DMS153 treated with DMSO at 0.1 percent for 48 hours (cell line): ENCODE data around the gene PTPRH.

ENCODE experiments used
- DNase-seq: peaks from one replicate; lab custom pipeline; 2025; ENCODE audit not compliant: unreplicated experiment; lab: John Stamatoyannopoulos, UW

The PTPRH gene, protein sequence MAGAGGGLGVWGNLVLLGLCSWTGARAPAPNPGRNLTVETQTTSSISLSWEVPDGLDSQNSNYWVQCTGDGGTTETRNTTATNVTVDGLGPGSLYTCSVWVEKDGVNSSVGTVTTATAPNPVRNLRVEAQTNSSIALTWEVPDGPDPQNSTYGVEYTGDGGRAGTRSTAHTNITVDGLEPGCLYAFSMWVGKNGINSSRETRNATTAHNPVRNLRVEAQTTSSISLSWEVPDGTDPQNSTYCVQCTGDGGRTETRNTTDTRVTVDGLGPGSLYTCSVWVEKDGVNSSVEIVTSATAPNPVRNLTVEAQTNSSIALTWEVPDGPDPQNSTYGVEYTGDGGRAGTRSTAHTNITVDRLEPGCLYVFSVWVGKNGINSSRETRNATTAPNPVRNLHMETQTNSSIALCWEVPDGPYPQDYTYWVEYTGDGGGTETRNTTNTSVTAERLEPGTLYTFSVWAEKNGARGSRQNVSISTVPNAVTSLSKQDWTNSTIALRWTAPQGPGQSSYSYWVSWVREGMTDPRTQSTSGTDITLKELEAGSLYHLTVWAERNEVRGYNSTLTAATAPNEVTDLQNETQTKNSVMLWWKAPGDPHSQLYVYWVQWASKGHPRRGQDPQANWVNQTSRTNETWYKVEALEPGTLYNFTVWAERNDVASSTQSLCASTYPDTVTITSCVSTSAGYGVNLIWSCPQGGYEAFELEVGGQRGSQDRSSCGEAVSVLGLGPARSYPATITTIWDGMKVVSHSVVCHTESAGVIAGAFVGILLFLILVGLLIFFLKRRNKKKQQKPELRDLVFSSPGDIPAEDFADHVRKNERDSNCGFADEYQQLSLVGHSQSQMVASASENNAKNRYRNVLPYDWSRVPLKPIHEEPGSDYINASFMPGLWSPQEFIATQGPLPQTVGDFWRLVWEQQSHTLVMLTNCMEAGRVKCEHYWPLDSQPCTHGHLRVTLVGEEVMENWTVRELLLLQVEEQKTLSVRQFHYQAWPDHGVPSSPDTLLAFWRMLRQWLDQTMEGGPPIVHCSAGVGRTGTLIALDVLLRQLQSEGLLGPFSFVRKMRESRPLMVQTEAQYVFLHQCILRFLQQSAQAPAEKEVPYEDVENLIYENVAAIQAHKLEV

DNA sequence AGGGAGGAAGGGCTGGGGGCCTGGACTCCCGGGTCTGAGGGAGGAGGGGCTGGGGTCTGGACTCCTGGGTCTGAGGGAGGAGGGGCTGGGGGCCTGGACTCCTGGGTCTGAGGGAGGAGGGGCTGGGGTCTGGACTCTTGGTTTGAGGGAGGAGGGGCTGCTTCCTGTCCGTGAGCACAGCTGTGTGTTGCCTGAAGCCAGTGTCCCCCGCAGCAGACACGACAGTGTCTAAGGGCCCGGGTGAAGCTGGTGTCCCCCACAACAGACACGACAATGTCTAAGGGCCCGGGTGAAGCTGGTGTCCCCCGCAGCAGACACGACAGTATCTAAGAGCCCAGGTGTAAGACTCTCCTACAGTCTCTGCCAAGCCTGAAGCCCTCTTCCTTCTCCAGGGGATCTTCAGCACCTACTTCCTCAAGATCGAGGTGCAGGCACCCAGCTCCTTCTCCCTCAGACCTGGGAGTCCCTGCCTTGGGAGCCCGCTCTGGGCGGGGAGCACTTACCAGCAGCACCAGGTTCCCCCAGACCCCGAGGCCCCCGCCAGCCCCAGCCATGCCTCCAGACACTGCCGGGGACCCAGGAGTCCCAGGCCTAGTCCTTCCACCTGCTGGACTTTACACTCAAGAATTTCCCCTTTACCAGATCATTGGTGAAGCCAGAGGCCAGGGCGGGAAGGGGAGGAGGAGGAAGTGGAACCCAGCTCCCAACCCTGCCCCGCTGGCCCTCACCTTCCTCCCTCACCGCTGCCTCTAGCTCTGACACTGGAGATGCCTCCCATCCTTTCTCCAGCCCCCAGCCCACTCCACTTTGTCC, at the start of gene PTPRH:
TSS of gene PTPRH (minus strand) at position 622 of the 813 bp plus-strand sequence. CDS start at position 554, 68 bp downstream.
- DNase-seq = peak; percentile 26

DNA sequence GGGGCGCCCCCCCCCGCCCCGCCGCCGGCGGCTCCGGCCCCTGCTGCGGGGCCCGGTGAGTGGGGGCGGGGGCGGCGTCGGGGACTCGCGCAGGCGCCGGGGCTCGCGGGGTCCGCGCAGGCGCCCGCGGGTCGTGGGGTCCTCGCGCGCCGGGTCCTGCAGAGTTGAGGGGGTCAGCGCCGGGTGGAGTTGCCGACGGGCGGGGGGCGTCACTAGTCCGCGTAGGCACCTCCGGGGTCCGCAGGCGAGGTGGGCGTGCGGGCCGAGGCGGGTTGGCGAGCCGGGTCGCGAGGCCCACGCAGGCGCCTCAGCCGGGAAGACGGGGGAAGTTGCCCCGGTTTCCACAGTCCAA, 49.2 kb upstream of the PTPRH start:
- DNase-seq = no peak

DNA sequence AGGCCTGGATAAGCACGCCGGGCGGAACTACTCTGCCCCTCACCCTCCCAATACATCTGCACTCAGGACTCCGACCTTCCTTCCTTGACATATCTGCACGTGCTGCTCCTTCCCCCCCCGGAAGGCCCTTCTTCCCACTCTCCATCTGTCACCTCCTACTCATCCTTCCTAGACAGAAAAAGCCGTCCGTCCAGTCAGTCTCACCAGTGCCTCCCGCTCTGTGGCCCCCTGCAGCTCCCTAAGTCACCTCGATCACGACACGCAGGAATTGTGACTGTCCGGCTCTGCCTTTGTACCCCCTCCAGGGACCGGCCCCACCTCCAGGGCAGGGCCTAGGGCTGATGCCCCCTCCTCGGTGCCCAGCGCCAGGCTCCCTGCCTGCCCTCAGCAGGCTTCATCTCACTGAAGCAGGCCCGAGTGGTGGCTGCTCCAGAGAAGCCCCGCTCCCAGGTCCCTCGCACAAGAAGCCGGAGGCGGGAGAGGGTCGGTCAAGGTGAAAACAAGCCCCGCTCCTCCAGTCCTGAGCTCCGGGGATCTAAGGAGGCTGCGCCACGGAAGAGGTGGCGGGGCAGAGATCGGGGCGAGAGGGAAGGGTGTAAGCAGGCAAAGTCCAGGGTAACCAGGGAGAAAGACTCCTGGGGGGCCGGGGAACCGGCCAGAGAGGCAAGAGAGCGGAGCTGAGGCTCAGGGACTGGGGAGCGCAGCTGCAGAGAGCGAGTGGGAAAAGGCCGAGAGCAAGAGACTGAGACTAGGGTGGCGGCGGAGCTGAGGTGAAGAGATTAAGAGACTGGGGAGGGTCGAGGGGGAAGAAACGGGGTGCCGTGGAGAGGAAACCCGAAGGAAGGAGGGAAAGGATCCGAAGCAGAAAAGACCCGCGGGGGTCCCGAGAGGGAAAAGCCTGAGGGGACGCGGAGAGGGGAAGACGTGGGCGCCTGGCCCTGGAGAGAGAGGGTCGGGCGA, 48.4 kb upstream of the PTPRH start:
- DNase-seq = no peak

GRCh38 chr19:55256562-55257460, 47.5 kb upstream of the PTPRH start:
- DNase-seq = no peak

- no peak for DNase-seq
Measured at GRCh38 chr19:55255618-55256423, 46.5 kb upstream of the PTPRH start.

DNA sequence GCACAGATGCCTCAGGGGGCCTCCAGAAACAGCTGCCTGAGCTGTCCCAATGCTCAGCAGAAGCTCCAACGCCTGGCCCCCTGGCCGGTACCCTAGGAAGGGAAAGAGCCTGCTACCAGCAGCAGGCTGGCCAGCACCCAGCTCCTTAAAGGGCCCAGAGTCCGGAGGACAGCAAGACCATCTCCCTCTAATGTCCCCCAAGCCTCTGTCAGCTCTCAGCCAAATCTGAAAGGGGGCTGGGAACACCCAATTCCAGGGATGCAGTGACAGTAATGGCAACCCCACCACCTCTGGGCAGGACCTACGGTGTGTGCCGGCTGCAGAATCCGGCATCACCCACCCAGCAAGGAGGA, 45.3 kb upstream of the PTPRH start:
- DNase-seq = no peak

DNA sequence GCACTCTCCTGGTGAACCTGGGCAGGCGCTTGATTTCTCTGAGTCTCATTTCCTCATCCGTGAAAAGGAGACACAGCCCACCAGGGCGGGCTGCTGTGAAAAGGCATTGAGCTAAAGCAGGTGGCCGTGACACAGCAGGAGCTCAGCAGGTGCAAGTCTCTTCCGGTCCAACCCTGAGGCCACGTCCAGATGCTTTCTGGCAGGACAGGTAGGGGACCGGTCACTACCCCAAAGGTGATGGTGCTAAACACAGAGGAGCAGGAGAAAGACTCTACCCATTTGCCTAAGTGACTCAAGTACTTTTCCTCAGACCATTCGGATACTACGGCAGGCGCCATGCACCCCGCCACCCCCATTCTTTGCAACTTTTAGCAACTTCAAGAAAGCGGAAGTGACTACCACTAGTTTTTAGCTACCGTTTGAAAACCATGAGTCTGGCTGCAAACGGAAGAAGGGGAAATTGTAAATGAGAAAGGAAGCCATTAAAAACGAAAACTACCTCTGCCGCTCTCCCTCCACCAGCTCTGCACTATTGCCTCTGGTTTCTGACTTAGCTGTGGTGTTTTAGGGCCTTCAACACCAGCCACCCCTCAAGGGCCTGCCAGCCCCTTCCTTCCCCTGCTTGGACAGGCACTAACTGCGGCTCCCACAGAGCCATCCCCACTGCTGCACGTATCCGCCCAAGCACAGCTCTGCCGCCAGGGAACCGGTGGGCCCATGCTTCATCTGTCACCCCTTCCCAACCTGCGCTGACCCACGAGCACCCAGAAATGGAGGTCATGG, 44.7 kb upstream of the PTPRH start:
- peak; percentile 45 for DNase-seq

- DNase-seq = no peak
Measured at GRCh38 chr19:55252760-55253663, 43.7 kb upstream of the PTPRH start.

- DNase-seq = no peak
Measured at GRCh38 chr19:55251341-55252081, 42.2 kb upstream of the PTPRH start.

DNA sequence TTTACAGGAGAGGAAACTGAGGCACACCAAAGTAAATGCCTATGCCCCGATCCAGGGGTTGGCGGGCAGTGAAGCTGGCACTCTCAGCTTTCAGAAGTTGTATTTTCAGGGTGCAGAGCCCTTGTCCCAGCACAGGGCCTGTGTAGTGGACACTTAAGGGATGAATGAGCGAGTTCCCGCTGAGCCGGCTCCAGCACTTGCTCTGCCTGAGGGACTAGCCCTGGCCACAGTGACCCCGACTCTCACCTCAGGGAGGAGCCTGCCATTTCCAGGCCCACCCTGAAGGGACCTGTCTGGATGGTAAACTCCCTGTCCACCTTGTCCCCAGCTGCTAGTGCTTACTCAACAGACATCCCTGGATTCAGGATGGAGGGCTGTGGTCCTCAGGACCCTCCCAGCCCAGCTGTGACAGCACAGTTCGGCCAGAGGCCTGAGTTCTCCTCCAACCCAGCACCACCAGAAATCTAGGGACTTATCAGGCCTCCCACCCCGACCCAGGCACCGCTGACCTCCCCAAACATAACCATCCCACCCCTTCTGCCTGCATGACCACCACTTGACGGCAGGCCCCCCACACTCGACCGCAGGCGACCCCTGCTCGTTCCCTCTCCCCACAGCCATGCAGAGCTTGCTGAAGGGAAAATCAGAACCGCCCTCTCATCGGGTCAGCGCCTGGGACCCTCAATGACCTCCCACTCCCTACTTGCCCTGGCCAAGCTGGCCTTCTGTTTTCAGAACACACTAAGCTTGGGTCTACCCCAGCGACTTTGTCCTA, 41.1 kb upstream of the PTPRH start:
- no peak for DNase-seq

DNA sequence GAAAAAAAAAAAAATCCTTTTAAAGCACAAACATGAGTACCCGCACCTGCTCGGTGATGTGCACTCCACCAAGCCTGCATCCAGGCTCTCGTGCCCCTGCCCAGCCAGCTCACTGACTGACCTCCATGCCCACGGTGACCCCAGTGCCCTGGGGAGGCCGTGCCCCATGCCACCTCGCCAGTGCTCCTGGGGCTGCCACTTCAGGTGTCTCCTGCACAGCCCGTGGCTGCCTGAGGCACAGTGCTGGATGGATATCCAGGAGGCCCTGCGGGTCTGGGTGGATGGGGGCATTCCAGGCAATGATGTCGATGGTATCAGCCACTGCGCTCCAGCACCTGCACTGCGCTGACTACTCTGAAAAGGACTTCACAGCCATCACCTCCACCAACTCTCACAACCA, 40.5 kb upstream of the PTPRH start:
- no peak for DNase-seq

DNA sequence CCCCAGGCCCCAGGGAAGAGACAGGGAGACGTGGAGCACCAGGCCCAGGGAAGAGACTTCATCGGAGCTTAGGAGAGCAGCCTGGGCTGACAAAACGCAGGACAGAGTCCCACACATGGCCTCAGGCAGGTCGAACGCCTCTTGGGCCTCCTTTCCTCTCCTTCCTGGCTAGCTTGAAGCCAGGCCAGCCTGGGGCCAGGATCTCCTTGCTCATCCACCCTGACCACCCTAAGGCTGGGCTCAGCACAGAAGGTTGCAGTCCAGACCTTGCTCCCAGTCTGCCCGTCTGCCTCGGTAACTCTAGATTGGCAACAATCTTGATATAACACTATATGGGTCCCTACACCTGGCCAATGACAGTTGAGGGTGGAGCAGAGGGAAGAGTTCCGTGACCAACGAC, 39.4 kb upstream of the PTPRH start:
- no peak for DNase-seq

- DNase-seq = no peak
Measured at GRCh38 chr19:55248166-55248675, 38.9 kb upstream of the PTPRH start.

- DNase-seq = peak; percentile 15
Measured at GRCh38 chr19:55247621-55248099, 38.4 kb upstream of the PTPRH start.
